Lower leg skin (tissue), 3 donors: ENCODE data around the gene PPP1R12B.
"Not testable (repeated sequence)": the region's sequence is repeated elsewhere in the genome, so short reads cannot be mapped to it uniquely, and the experiment has no call there.

Source experiments
- POLR2A ChIP-seq, 2 donors: fragments of 450-650 bp; IDR thresholded peaks; one replicate each; pipeline ENCODE4 v1.6.1; 2016 to 2017; ENCODE audit warnings: antibody characterized with exemption in 2 of 2, mild to moderate bottlenecking in 1 of 2, moderate library complexity in 1 of 2
- TF ChIP-seq, protein P1 (sequence below), 3 donors: fragments of 450-650 bp; IDR thresholded peaks; one replicate each; pipeline ENCODE4 v1.5.1; 2016; ENCODE audit warnings: antibody characterized with exemption in 3 of 3, mild to moderate bottlenecking in 3 of 3, moderate library complexity in 2 of 3

DNA sequence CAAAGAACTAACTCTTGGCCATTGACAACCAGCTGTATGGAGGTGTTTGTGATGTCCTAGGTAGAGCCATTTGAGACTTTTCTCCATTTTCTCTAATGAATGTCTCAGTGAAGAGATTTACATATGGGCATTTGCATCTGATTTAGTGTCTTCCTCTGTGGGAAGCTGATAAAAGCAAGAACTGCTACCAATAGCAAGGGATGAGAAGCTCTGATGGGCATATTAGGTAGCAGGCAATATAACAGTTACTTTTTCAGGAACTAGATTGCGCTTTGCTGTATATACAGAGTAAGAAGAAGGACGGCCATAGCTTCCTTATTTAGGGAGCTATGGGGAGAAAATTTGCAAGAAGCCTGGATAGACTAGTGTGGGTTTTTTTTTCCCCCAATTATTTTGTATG is 192.4 kb downstream of the PPP1R12B start:
- TF ChIP-seq POLR2A (IDR thresholded peaks at IDR 0.05) = not testable (repeated sequence)
- TF ChIP-seq, protein P1, sequence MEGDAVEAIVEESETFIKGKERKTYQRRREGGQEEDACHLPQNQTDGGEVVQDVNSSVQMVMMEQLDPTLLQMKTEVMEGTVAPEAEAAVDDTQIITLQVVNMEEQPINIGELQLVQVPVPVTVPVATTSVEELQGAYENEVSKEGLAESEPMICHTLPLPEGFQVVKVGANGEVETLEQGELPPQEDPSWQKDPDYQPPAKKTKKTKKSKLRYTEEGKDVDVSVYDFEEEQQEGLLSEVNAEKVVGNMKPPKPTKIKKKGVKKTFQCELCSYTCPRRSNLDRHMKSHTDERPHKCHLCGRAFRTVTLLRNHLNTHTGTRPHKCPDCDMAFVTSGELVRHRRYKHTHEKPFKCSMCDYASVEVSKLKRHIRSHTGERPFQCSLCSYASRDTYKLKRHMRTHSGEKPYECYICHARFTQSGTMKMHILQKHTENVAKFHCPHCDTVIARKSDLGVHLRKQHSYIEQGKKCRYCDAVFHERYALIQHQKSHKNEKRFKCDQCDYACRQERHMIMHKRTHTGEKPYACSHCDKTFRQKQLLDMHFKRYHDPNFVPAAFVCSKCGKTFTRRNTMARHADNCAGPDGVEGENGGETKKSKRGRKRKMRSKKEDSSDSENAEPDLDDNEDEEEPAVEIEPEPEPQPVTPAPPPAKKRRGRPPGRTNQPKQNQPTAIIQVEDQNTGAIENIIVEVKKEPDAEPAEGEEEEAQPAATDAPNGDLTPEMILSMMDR (IDR thresholded peaks at IDR 0.05) = not testable (repeated sequence)
